Erythroblast (primary cell): ENCODE data around the gene CAMTA2.

Source experiments
- DNase-seq, 2 experiments: peaks; one replicate each; lab custom pipeline; 2025; lab: John Stamatoyannopoulos, UW
- GATA1 ChIP-seq: IDR thresholded peaks from 2 replicates; pipeline ENCODE4 v1.6.1; 2011; ENCODE audit warnings: low read depth, mild to moderate bottlenecking, control low read depth, low read length, moderate library complexity
- POLR2A ChIP-seq: IDR thresholded peaks from 2 replicates; pipeline ENCODE4 v1.6.1; 2011; ENCODE audit warnings: mild to moderate bottlenecking, low read length

The CAMTA2 gene

GRCh38 chr17:4970273-4970672 is 17.2 kb downstream of the CAMTA2 start:
- TF ChIP-seq GATA1 = no peak
- TF ChIP-seq POLR2A = no peak
- no peak for DNase-seq

GRCh38 chr17:4969551-4970173 is 17.8 kb downstream of the CAMTA2 start:
- DNase-seq = no peak

GRCh38 chr17:4969047-4969550 is 18.4 kb downstream of the CAMTA2 start:
- DNase-seq = peak; percentile 24 to 67

More at GRCh38 chr17:4969551-4970173, 17.8 kb downstream of the CAMTA2 start:
- TF ChIP-seq POLR2A (no peak), GATA1 (no peak)

GRCh38 chr17:4968486-4969046 is 18.9 kb downstream of the CAMTA2 start:
- DNase-seq = no peak
- no peak for TF ChIP-seq POLR2A
- TF ChIP-seq GATA1 = no peak

More at GRCh38 chr17:4969047-4969550, 18.4 kb downstream of the CAMTA2 start:
- TF ChIP-seq POLR2A (no peak), GATA1 (no peak)

GRCh38 chr17:4967539-4968485 is 19.7 kb downstream of the CAMTA2 start, which contains the start of gene SPAG7:
Gene SPAG7 (minus strand): TSS chr17:4967817. CDS start chr17:4967804, 13 bp downstream.
- TF ChIP-seq GATA1 (no peak), POLR2A (peak; percentile 92)
- DNase-seq = peak; percentile 99

- TF ChIP-seq POLR2A (no peak), GATA1 (no peak)
- peak; percentile 98 to 99 for DNase-seq
Observed at GRCh38 chr17:4966844-4967538, 20.5 kb downstream of the CAMTA2 start.

- DNase-seq = no peak
- TF ChIP-seq POLR2A (no peak), GATA1 (no peak)
Observed at GRCh38 chr17:4965311-4965986, 22.0 kb downstream of the CAMTA2 start.

- no peak for TF ChIP-seq GATA1
- TF ChIP-seq POLR2A = no peak
- no peak for DNase-seq
Observed at GRCh38 chr17:4960279-4960922, 27.1 kb downstream of the CAMTA2 start.

- DNase-seq = no peak
- no peak for TF ChIP-seq GATA1
- no peak for TF ChIP-seq POLR2A
Observed at GRCh38 chr17:4959261-4959965, 28.1 kb downstream of the CAMTA2 start.

GRCh38 chr17:4958102-4958501 is 29.4 kb downstream of the CAMTA2 start:
- DNase-seq = no peak
- TF ChIP-seq POLR2A = no peak
- no peak for TF ChIP-seq GATA1

GRCh38 chr17:4956493-4957061 is 30.9 kb downstream of the CAMTA2 start:
- TF ChIP-seq GATA1 (no peak), POLR2A (no peak)
- peak; percentile 60 to 66 for DNase-seq

GRCh38 chr17:4955091-4955490 is 32.4 kb downstream of the CAMTA2 start:
- TF ChIP-seq GATA1 = no peak
- no peak for DNase-seq
